ENCODE results near the gene WWP2.

Gene WWP2

GRCh38 chr16:69859105-69859989, 97.2 kb downstream of the WWP2 start:
- peak; percentile 30 for DNase-seq (ENCODE audit: low read depth)

GRCh38 chr16:69860233-69861231, 98.4 kb downstream of the WWP2 start:
- DNase-seq (ENCODE audit: low read depth): no peak

- DNase-seq (ENCODE audit: low read depth): no peak
These were observed 99.3 kb downstream of the WWP2 start for GRCh38 chr16:69861292-69862030.

GRCh38 chr16:69863401-69864281, 101.5 kb downstream of the WWP2 start:
- DNase-seq (ENCODE audit: low read depth): no peak

- DNase-seq (ENCODE audit: low read depth): peak; percentile 91
These were observed 103.6 kb downstream of the WWP2 start for GRCh38 chr16:69865701-69866100.

GRCh38 chr16:69867784-69868560, 105.8 kb downstream of the WWP2 start:
- no peak for DNase-seq (ENCODE audit: low read depth)

GRCh38 chr16:69870761-69871160, 108.6 kb downstream of the WWP2 start:
- DNase-seq (ENCODE audit: low read depth): no peak

- no peak for DNase-seq (ENCODE audit: low read depth)
These were observed 109.6 kb downstream of the WWP2 start for GRCh38 chr16:69871708-69872107.

GRCh38 chr16:69872888-69873287, 110.8 kb downstream of the WWP2 start:
- DNase-seq (ENCODE audit: low read depth): no peak

GRCh38 chr16:69873783-69874182, 111.7 kb downstream of the WWP2 start:
- no peak for DNase-seq (ENCODE audit: low read depth)

GRCh38 chr16:69874271-69874670, 112.1 kb downstream of the WWP2 start:
- no peak for DNase-seq (ENCODE audit: low read depth)

GRCh38 chr16:69880640-69881133, 118.6 kb downstream of the WWP2 start:
- DNase-seq (ENCODE audit: low read depth): peak; percentile 56

- DNase-seq (ENCODE audit: low read depth): no peak
These were observed 119.0 kb downstream of the WWP2 start for GRCh38 chr16:69881141-69881540.

GRCh38 chr16:69883744-69884143, 121.6 kb downstream of the WWP2 start:
- DNase-seq (ENCODE audit: low read depth): no peak

- no peak for DNase-seq (ENCODE audit: low read depth)
These were observed 123.6 kb downstream of the WWP2 start for GRCh38 chr16:69885722-69886121.

- DNase-seq (ENCODE audit: low read depth): no peak
These were observed 124.6 kb downstream of the WWP2 start for GRCh38 chr16:69886726-69887125.

- DNase-seq (ENCODE audit: low read depth): no peak
These were observed 126.0 kb downstream of the WWP2 start for GRCh38 chr16:69888005-69888590.

- no peak for DNase-seq (ENCODE audit: low read depth)
These were observed 127.3 kb downstream of the WWP2 start for GRCh38 chr16:69889295-69889964.

All from ELR (cell line).